ENCODE measurements around the gene BATF3.

Gene BATF3

DNA sequence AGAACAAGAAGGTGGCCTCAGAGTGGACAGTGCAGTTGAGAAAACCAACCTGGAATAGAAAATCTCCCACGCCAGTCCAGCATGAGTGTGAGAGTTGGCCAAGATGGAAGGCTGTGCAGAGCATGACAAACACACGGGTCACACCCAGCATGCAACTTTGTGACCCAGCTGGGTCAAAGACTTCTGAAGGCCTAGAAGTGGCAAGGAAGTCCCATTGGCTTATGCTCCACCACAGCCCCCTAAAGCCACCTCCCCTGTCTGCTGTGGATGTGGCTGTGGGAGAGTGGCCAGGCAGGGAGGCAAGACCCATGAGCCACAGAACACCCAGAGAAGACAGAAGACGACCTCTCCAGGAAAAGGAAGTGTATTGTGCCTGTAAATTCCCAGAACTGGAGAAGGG, 13.6 kb downstream of the BATF3 start:
- no peak overlapping the region for H3K4me2 ChIP-seq (ENCODE audit: low read depth, low read length, poor library complexity, severe bottlenecking)
- no peaks in the 10 kb centered on the region for H4K20me1 ChIP-seq (ENCODE audit: low read depth, low read length)
- H3K36me3 ChIP-seq (ENCODE audit: low read length) = no peaks in the 10 kb centered on the region
- H3K27ac ChIP-seq (ENCODE audit: low read depth, low read length) = no peak overlapping the region
- no peak overlapping the region for H2AFZ ChIP-seq (ENCODE audit: low read depth, low read length, severe bottlenecking)
- H3K9me3 ChIP-seq (ENCODE audit: insufficient read depth, low read length) = no peaks in the 10 kb centered on the region
- H3K9ac ChIP-seq (ENCODE audit: low read length) = no peak overlapping the region
- no peaks in the 10 kb centered on the region for H3K79me2 ChIP-seq (ENCODE audit: insufficient read depth, low read length)
- no peak overlapping the region for H3K4me3 ChIP-seq (ENCODE audit: insufficient read depth, low read length, poor library complexity, severe bottlenecking)
- H3F3A ChIP-seq (ENCODE audit: insufficient read depth) = no peaks in the 10 kb centered on the region
- TF ChIP-seq EZH2phosphoT487 (conservative IDR thresholded peaks at IDR 0.05; ENCODE audit: low read length) = no peak
- TF ChIP-seq, protein P1, sequence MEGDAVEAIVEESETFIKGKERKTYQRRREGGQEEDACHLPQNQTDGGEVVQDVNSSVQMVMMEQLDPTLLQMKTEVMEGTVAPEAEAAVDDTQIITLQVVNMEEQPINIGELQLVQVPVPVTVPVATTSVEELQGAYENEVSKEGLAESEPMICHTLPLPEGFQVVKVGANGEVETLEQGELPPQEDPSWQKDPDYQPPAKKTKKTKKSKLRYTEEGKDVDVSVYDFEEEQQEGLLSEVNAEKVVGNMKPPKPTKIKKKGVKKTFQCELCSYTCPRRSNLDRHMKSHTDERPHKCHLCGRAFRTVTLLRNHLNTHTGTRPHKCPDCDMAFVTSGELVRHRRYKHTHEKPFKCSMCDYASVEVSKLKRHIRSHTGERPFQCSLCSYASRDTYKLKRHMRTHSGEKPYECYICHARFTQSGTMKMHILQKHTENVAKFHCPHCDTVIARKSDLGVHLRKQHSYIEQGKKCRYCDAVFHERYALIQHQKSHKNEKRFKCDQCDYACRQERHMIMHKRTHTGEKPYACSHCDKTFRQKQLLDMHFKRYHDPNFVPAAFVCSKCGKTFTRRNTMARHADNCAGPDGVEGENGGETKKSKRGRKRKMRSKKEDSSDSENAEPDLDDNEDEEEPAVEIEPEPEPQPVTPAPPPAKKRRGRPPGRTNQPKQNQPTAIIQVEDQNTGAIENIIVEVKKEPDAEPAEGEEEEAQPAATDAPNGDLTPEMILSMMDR (IDR thresholded peaks at IDR 0.05; ENCODE audit: insufficient read depth, low read length, poor library complexity, severe bottlenecking) = no peak
- H3K9me2 ChIP-seq (replicated peaks; ENCODE audit: insufficient read depth, low read length) = no peaks in the 10 kb centered on the region
- H3K27me3 ChIP-seq (ENCODE audit: low read length) = no peaks in the 10 kb centered on the region

DNA sequence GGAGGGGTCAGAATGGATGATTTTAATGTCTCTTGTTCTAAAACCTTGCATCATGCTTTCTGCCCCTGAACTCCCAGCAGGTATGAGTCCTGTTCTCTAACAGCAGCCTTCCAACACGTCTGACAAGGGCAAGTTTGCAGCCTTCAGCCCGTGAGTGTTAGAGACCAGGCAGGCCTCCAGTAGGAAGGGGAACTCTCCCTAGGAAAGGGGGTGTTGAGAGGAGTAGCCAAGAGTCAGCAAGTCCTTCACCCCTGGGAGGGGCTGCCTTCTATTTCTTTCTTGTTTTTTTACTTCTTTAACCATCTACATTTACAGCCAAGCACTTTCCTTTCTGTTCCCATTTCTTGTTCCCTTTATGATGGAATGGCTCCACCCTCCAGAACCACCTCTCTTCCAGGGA, 14.2 kb downstream of the BATF3 start:
- H3F3A ChIP-seq (ENCODE audit: insufficient read depth) = no peaks in the 10 kb centered on the region
- H3K9ac ChIP-seq (ENCODE audit: low read length) = no peak overlapping the region
- H3K9me2 ChIP-seq (replicated peaks; ENCODE audit: insufficient read depth, low read length) = no peaks in the 10 kb centered on the region
- H3K27me3 ChIP-seq (ENCODE audit: low read length) = no peaks in the 10 kb centered on the region
- no peak overlapping the region for H3K4me2 ChIP-seq (ENCODE audit: low read depth, low read length, poor library complexity, severe bottlenecking)
- TF ChIP-seq, protein P1 (IDR thresholded peaks at IDR 0.05; ENCODE audit: insufficient read depth, low read length, poor library complexity, severe bottlenecking) = no peak
- no peak for TF ChIP-seq EZH2phosphoT487 (conservative IDR thresholded peaks at IDR 0.05; ENCODE audit: low read length)
- H3K9me3 ChIP-seq (ENCODE audit: insufficient read depth, low read length) = no peaks in the 10 kb centered on the region
- no peak overlapping the region for H3K4me3 ChIP-seq (ENCODE audit: insufficient read depth, low read length, poor library complexity, severe bottlenecking)
- H3K79me2 ChIP-seq (ENCODE audit: insufficient read depth, low read length) = no peaks in the 10 kb centered on the region
- no peaks in the 10 kb centered on the region for H4K20me1 ChIP-seq (ENCODE audit: low read depth, low read length)
- no peaks in the 10 kb centered on the region for H3K36me3 ChIP-seq (ENCODE audit: low read length)
- H3K27ac ChIP-seq (ENCODE audit: low read depth, low read length) = no peak overlapping the region
- no peak overlapping the region for H2AFZ ChIP-seq (ENCODE audit: low read depth, low read length, severe bottlenecking)

DNA sequence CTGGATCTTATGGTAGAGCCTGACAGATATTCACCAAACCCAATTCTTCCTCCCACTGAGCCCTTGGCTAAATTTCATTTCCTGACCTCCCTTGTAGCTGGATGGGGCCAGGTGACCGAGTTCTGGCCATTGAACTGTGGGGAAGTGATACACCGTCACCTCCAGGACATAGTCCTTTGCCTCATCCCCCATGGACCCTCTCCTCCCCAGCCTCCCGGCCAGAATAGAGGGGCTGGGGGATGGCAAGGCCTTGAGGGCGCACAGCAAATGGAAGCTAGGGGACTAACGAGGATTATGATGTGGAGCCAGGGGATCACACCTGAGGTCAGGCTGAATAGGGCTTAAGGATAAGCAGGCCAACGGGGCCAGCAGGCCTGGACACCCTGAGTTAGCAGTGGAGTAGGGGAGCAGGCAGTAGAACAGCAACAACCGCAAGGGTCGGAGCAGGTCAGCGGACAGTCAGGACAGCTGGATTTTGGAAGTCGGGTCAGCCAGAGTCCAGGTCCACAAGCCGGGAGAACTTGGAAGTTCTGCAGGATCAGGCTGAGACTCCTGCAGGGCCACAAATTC, 15.0 kb downstream of the BATF3 start:
- Histone ChIP-seq H3K36me3 (ENCODE audit: low read length) (no peaks in the 10 kb centered on the region), H3K27me3 (ENCODE audit: low read length) (no peaks in the 10 kb centered on the region), H4K20me1 (ENCODE audit: low read depth, low read length) (no peaks in the 10 kb centered on the region), H3K9me3 (ENCODE audit: insufficient read depth, low read length) (no peaks in the 10 kb centered on the region), H3K4me2 (ENCODE audit: low read depth, low read length, poor library complexity, severe bottlenecking) (no peak overlapping the region), H3K27ac (ENCODE audit: low read depth, low read length) (no peak overlapping the region), H3K79me2 (ENCODE audit: insufficient read depth, low read length) (no peaks in the 10 kb centered on the region), H2AFZ (ENCODE audit: low read depth, low read length, severe bottlenecking) (no peak overlapping the region), H3K4me3 (ENCODE audit: insufficient read depth, low read length, poor library complexity, severe bottlenecking) (no peak overlapping the region), H3K9ac (ENCODE audit: low read length) (no peak overlapping the region), H3K9me2 (replicated peaks; ENCODE audit: insufficient read depth, low read length) (no peaks in the 10 kb centered on the region), H3F3A (ENCODE audit: insufficient read depth) (no peaks in the 10 kb centered on the region)
- TF ChIP-seq EZH2phosphoT487 (conservative IDR thresholded peaks at IDR 0.05; ENCODE audit: low read length) = no peak
- TF ChIP-seq, protein P1 (IDR thresholded peaks at IDR 0.05; ENCODE audit: insufficient read depth, low read length, poor library complexity, severe bottlenecking) = no peak

Data from SU-DHL-6 (cell line).